Loucy (cell line): ENCODE data around the gene MAST4.

Source experiments
- CTCF ChIP-seq: fragments of 200-600 bp; sonication (generic); conservative IDR thresholded peaks from 2 replicates; pipeline ENCODE4 v1.5.1; 2014; ENCODE audit warnings: mild to moderate bottlenecking, antibody characterized with exemption, low read length
- EZH2phosphoT487 ChIP-seq: fragments of 200-600 bp; IDR thresholded peaks from 2 replicates; pipeline ENCODE4 v1.6.1; 2018; ENCODE audit warnings: antibody characterized with exemption, mild to moderate bottlenecking, moderate library complexity, borderline replicate concordance

DNA sequence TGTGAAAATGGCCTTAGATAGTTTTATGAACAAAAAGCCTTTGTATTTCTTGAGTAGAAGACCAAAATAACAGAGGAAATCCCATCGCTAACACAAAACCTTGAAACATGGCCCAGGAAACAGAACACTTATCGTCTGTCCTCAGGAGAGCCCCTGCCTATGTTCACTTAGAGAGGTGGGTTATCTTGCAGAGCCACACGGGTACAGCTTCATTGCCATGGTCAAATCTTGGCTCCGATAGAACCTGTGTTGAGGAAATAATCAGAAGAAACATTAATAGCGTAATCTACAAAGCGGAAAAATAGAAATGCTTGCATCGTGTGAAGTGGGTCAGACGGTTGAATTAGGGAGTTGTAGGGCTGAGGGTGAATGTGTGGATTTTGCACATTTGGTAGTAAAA, 216.1 kb downstream of the MAST4 start:
- TF ChIP-seq CTCF (no peak), EZH2phosphoT487 (no peak)
